Body of pancreas (tissue), 4 donors: Measurements from ENCODE around the gene H1-8. TPM values are rescaled to one million over a fixed set of nuclear protein-coding genes. Genes with fewer than 3 reads are reported as not detected.

Source experiments
- ATAC-seq: fragments of 150-250 bp; one replicate; pipeline ENCODE4 v1.9.1; 2016
- DNase-seq, 4 donors: peaks; one replicate each; pipeline ENCODE4 v3.0.0-alpha.2; 2019
- H3K27ac ChIP-seq, 4 donors: fragments of 200-600 bp; sonication (generic); 1 replicate in 3 of 4; 2 replicates in 1 of 4; pipeline versions ENCODE4 v1.5.1 to v1.6.1; 2016 to 2019; ENCODE audit warnings: mild to moderate bottlenecking in 1 of 4, mixed read lengths in 1 of 4, moderate library complexity in 1 of 4
- H3K27me3 ChIP-seq, 2 donors: fragments of 200-600 bp; sonication (generic); one replicate each; pipeline ENCODE4 v1.6.0; 2016; ENCODE audit warnings: mild to moderate bottlenecking in 1 of 2
- H3K36me3 ChIP-seq, 2 donors: fragments of 200-600 bp; sonication (generic); replicated peaks in 1 of 2; 2 replicates each; pipeline ENCODE4 v1.5.1; 2016; ENCODE audit warnings: low read depth in 2 of 2; ENCODE audit not compliant: insufficient read depth in 1 of 2
- H3K4me1 ChIP-seq: fragments of 200-600 bp; sonication (generic); one replicate; pipeline ENCODE4 v1.6.0; 2016
- H3K4me3 ChIP-seq, 2 donors: fragments of 200-600 bp; sonication (generic); 1 replicate in 1 of 2; 2 replicates in 1 of 2; pipeline ENCODE4 v1.5.1; 2016 to 2019
- H3K9me3 ChIP-seq, 3 donors: fragments of 200-600 bp; sonication (generic); 1 replicate in 2 of 3; 2 replicates in 1 of 3; pipeline ENCODE4 v1.5.1; 2016
- POLR2A ChIP-seq, 3 donors: fragments of 450-650 bp; IDR thresholded peaks; one replicate each; pipeline ENCODE4 v1.6.1; 2016; ENCODE audit warnings: antibody characterized with exemption in 3 of 3, mild to moderate bottlenecking in 2 of 3
- WGBS, 2 donors: methylation state at CpG; one replicate each; pipeline ENCODE4 v1.1.5; 2017; 5-methylcytosine and 5-hydroxymethylcytosine counted together
- intact Hi-C: fragments of 100-400 bp; cut with DNase I; formaldehyde crosslinking; loops from one replicate; pipeline ENCODE4 v1.15.1; 2023
- total RNA-seq, 2 donors: library from RNA; depleted of rRNA; stranded (reverse); fragments of >200 nt; gene quantifications; one replicate each; pipeline ENCODE4 v1.1.0, GENCODE V29; 2016
- TF ChIP-seq, protein P1 (sequence below), 7 experiments: fragments of 450-650 bp in 4 of 7; fragments of 200-600 bp in 3 of 7; sonication (generic) in 3 of 7; IDR thresholded peaks; one replicate each; pipeline ENCODE4 v1.5.1; 2016 to 2019; ENCODE audit warnings: antibody characterized with exemption in 7 of 7

The H1-8 gene
- total RNA-seq, 2 donors from 2014 or later: not detected

DNA sequence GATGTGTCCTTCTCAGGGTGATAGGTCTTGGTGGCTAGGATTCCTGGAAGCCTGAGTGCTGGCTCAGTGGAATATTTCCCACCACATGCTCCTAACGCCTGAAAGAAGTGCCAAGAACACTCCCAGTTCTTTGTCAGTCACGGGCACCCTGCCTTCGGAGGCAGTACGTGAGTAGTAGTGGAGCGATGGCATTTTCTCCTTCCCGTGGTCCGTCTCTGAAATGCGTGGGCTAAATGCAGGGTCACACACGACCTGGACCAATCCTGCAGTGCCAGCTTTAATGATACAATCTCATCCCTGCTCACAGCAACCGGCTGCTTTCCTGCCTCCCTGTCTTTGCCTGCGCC is 14.5 kb downstream of the H1-8 start:
- intact Hi-C loops: no loop called here

DNA sequence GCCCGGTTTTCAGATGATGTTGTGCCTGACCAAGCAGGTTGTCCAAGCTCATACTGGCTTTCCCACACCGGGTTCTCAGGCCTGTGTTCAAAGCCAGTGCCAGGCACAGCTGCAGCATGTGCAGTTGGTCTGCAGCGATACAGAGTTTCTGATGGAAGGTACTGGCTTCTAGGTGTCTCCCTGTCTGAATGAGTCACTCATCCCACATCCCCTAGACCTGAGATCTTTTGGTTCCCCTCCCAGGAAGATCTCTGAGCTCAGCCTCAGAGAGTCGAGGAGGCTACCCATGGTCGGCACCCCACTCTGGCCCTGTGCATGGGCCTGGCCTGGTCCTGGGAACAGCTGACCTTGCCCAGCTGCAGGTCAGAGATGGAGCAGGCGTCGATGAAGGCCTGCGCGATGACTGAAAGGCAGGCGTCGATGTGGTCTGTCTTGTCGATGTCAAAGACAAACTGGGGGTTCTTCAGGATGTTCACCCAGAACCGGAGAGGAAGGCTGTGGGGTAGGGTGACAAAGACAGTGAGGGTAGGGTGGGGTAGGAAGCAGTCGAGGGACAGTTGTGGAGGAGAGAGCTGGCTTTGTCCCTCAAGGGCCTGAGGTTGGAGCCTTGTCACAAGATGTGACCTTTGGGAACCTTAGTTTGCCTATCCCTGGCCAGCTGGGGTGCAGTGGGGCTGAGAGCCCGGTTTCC is 15.3 kb downstream of the H1-8 start:
- 78 to 84% methylated on average over 12 to 15 of the region's 15 CpGs for WGBS, 2 donors
- DNase-seq (no peak), ATAC-seq (no peak)
- H3K27ac ChIP-seq: no peak overlapping the region
- no peak for TF ChIP-seq POLR2A (IDR thresholded peaks at IDR 0.05)
- TF ChIP-seq, protein P1, sequence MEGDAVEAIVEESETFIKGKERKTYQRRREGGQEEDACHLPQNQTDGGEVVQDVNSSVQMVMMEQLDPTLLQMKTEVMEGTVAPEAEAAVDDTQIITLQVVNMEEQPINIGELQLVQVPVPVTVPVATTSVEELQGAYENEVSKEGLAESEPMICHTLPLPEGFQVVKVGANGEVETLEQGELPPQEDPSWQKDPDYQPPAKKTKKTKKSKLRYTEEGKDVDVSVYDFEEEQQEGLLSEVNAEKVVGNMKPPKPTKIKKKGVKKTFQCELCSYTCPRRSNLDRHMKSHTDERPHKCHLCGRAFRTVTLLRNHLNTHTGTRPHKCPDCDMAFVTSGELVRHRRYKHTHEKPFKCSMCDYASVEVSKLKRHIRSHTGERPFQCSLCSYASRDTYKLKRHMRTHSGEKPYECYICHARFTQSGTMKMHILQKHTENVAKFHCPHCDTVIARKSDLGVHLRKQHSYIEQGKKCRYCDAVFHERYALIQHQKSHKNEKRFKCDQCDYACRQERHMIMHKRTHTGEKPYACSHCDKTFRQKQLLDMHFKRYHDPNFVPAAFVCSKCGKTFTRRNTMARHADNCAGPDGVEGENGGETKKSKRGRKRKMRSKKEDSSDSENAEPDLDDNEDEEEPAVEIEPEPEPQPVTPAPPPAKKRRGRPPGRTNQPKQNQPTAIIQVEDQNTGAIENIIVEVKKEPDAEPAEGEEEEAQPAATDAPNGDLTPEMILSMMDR (IDR thresholded peaks at IDR 0.05): no peak
- no peak overlapping the region for H3K4me3 ChIP-seq
- no peaks in the 10 kb centered on the region for H3K27me3 ChIP-seq
- no peaks in the 10 kb centered on the region for H3K9me3 ChIP-seq
- peaks cover 11% of the 10 kb centered on the region for H3K4me1 ChIP-seq
- no peaks in the 10 kb centered on the region for H3K36me3 ChIP-seq
- intact Hi-C loops: no loop called here

More for the DNA sequence above, 14.5 kb downstream of the H1-8 start:
- H3K27ac ChIP-seq: no peak overlapping the region
- no peak for TF ChIP-seq POLR2A (IDR thresholded peaks at IDR 0.05)
- TF ChIP-seq, protein P1 (IDR thresholded peaks at IDR 0.05): no peak
- 74 to 88% methylated on average over 11 of the region's 11 CpGs for WGBS, 2 donors
- H3K27me3 ChIP-seq: no peaks in the 10 kb centered on the region
- no peak for DNase-seq
- H3K9me3 ChIP-seq: no peaks in the 10 kb centered on the region
- H3K36me3 ChIP-seq: no peaks in the 10 kb centered on the region
- peaks cover 11% of the 10 kb centered on the region for H3K4me1 ChIP-seq
- no peak for ATAC-seq
- no peak overlapping the region for H3K4me3 ChIP-seq

DNA sequence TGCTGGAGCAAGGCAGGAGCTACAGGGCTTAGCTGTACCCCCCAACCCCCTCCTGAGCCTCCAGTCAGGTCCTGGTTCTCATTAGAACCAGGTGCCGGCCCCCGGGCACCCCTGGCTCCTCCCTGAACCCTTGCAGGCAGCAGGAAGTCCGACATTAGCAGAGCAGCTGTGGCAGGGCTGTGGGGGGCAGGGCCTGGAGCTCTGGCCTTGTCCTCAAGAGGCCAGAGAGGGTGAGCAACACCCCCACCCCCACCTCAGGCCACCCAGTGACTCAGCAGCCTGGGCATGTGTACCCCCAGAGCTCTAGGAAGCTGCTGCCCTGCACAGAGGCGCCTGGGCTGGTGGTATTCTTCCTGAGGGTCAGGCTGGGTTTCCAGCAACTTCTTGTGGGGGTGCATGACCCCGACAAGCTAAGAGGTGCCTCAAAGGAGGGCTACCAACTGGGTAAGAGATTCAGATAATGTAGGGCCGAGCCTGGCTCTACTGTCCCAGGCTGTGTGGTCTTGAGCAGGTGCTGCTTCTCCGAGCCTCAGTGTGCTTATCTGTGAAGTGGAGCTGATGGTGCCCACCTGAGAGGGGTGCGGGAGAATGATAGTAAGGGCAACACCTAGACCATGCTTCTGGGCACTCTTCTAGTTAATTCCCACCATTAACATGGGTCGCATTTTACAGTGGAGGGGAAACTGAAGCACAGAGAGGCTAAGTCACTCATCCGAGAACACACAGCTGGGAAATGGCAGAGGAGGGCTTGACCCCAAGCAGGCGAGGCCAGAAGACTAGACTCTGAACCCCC is 16.0 kb downstream of the H1-8 start:
- ATAC-seq: no peak
- H3K36me3 ChIP-seq: no peaks in the 10 kb centered on the region
- intact Hi-C loops: no loop called here
- no peaks in the 10 kb centered on the region for H3K27me3 ChIP-seq
- no peak overlapping the region for H3K27ac ChIP-seq
- no peaks in the 10 kb centered on the region for H3K9me3 ChIP-seq
- no peak for TF ChIP-seq POLR2A (IDR thresholded peaks at IDR 0.05)
- TF ChIP-seq, protein P1 (IDR thresholded peaks at IDR 0.05): no peak
- peaks cover 11% of the 10 kb centered on the region for H3K4me1 ChIP-seq
- no peak for DNase-seq
- no peak overlapping the region for H3K4me3 ChIP-seq
- WGBS, 2 donors: 73 to 74% methylated on average over 7 to 10 of the region's 11 CpGs

DNA sequence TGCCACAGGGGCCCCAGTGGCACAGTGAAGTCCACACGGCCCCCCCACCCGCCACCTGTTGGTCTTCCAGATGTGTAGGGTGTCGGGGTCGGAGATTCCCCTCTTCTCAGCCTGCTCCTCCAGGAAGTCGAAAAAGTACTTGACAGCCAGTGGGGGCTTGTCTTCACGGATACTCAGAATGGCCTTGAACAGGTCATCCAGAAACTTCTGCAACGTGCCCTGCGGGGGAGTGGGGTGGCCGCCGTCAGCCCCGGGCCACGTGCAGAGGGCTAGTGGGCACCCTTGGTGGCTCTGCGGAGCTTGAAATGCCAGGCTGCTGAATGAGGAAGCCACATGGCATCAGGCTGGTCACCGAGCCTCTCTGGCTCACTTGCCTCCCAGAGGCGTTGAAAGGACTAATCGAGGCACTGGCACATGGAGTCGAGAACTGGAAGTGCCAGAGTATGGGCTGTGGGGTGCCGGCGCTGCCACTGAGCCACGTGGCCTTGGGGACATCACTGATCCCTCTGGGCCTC is 16.6 kb downstream of the H1-8 start:
- H3K36me3 ChIP-seq: no peaks in the 10 kb centered on the region
- no peaks in the 10 kb centered on the region for H3K27me3 ChIP-seq
- ATAC-seq: no peak
- TF ChIP-seq, protein P1 (IDR thresholded peaks at IDR 0.05): no peak
- TF ChIP-seq POLR2A (IDR thresholded peaks at IDR 0.05): no peak
- DNase-seq: no peak
- H3K9me3 ChIP-seq: no peaks in the 10 kb centered on the region
- no peak overlapping the region for H3K27ac ChIP-seq
- WGBS, 2 donors: 88 to 90% methylated on average over 15 to 19 of the region's 20 CpGs
- intact Hi-C loops: no loop called here
- H3K4me1 ChIP-seq: peaks cover 6% of the 10 kb centered on the region
- no peak overlapping the region for H3K4me3 ChIP-seq
